HG02943 (cell line): ENCODE results near the gene CCL5.

ENCODE experiments used
- ATAC-seq: cut with Tn5 transposase; IDR thresholded peaks from one replicate; pipeline ENCODE4 v1.9.1; 2021; ENCODE audit warnings: mild to moderate bottlenecking, low read depth, moderate library complexity; ENCODE audit not compliant: unreplicated experiment

Gene CCL5

DNA sequence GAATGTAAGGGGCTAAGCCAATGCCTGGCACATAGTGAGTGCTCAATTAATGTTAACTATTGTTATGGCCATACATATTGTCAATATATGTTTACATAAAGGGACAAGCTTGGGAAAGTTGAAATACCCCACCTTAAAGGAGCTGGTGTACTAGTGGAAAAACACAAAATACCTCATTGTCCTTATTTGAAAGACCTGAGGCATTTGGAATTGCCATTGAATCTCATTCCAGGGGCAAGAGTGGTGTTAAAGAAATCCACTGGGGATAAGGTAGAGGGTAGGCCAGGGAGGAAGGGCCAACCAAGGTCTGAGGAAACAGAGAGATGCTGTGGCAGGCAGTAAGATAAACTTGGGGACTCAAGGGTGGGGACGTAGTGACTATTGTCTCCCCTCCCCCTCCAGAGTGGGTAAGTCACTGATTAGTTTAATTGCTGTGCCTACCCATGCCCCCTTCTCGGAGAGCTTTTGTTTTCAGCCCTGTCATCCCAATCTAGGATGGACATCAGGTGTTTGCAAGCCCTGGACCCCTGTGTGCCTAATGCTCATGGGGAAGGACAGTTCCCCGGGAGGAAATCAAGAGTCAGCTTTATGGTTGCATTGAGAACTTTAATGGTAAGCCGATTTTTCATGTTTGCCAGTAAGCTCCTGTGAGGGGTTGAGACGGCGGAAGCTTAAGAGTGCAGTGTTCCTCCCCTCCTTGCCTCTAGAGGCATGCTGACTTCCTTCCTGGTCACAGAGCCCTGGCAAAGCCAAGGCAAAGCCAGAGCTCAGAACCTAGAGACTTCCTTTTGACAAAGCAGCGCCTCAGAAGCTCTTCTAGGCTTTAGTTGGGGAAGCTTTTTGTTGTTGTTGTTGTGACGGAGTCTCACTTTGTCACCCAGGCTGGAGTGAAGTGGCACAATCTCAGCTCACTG lies 9.0 kb downstream of the CCL5 start:
- ATAC-seq = no peak

- ATAC-seq = no peak
Observed at GRCh38 chr17:35868737-35869136, 11.4 kb downstream of the CCL5 start, which contains the start of gene HEATR9. TSS of gene HEATR9 (minus strand) at chr17:35868891. CDS start at chr17:35868742, 149 bp downstream.

- no peak for ATAC-seq
Observed at GRCh38 chr17:35867574-35867973, 12.6 kb downstream of the CCL5 start.

DNA sequence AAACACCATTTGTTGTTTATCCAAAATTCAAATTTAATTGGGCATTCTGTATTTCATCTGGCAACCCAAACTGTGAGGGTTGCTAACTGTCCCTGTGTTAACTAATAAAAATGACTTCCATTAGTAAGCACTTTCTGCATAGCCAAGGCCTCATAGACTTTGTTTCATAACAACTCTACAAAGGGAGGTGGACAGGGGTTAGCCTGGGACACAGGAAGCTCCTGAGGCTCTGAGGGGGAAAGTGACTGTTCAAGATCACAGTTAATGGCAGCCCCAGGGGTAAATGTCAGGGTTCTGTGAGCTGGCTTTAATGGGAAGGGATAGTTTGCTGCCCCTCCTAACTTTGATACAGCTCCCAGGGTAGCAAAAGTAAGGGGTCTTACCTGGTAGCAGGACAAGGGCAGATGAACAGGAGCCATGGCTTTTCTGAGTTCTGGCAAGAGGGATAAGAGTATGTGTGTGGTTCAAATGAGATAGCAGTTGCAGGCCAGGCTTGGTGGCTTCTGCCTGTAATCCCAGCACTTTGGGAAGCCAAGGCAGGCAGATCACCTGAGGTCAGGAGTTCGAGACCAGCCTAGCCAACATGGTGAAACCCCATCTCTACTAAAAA lies 13.7 kb downstream of the CCL5 start:
- ATAC-seq = no peak

GRCh38 chr17:35865412-35866340 lies 14.5 kb downstream of the CCL5 start:
- no peak for ATAC-seq

DNA sequence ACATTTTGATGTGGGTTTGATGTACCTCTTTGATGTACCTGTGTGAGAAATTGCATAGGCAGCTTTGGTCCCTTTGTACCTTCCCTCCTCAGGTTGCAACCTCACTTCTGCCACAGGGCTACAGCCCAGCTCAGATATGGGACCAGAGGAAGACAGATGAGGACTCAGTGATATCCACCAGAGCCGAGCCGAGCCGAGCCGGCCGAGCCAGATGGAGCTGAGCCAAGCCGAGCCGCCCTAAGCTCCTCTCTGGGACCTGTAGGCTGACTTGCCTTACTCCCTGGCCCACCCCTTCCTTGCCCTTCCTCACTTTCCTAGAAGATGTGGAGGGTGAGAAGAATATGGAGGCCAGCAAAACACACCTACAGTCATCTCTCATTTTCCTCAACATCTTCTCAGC lies 15.3 kb downstream of the CCL5 start:
- no peak for ATAC-seq

DNA sequence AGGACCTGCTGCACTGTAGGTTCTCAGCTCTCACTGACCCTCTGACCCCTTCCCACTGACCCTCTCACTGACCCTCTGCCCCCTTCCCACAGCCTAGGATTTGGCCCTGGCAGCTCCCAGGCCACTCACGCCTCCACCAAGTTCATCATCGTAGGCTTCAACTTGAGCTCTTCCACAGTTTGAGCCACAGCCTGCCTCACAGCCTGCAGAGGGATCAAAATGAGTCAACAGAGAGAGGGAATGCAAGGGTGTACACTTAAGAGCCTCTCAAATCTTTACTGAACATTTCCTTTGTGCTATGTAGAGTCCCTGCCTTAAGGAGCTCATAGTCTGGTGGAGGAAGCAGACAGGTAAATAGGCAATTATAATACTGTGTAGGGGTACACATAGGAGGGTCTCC lies 23.6 kb downstream of the CCL5 start:
- no peak for ATAC-seq

DNA sequence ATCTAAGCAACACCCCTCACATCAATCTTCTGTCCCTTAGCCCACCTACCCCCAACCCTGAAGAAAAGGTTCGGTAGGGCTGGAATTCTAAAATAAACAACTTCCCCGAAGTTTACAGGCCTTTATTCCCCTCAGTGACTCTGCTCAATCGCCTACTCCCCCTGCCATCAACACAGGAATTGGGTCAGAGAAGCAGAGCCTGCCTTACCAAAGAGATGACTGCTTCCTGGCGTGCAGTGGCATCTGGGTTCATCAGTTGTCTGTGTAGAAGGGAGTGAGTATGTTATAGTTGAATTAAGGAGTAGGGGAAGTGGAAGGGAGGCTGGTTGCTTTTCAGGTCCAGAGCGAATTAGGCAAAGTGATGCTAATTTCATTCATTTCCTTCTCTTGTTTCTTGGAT lies 24.2 kb downstream of the CCL5 start:
- ATAC-seq = no peak

DNA sequence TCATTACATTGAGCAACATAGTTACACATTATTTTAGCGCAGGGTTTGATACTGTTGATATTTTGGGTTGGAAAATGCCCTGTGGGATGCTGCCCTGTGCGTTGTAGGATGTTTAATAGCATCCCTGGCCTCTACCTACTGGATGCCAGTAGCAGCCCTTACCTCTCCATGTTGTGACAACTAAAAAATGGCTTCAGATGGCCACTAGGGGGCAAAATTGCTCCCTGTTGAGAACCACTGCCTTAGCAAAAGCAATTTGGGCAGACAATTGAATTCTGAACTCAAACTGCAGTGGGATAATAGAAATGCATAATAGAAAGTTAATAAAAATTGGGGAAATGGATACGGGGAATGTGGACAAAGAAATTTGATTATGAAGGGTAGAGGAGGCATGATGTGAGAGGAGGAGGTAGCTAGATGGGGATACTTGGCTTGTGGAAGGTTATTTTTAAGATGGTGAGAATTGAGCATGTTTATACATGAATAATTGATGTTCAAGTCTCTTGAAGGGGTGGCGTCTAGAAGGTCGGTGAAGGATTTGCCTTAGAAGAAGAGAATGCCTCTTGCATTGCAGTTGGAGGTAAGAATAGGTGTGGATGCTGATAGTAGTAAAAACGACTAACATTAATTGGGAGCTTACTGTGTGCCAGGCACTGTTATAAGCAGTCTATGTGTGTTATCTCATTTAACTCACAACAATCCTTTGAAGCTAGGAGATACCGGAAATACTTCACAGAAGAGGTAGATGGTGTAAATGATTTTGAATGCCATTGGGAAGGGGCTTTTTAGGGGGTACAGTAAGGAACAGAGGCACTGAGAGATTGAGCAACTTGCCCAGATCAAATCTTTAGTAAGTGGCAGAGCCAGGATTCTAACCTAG lies 30.5 kb downstream of the CCL5 start:
- ATAC-seq = no peak

GRCh38 chr17:35847633-35848373 lies 32.4 kb downstream of the CCL5 start:
- ATAC-seq = no peak

- no peak for ATAC-seq
Observed at GRCh38 chr17:35847006-35847405, 33.2 kb downstream of the CCL5 start.

DNA sequence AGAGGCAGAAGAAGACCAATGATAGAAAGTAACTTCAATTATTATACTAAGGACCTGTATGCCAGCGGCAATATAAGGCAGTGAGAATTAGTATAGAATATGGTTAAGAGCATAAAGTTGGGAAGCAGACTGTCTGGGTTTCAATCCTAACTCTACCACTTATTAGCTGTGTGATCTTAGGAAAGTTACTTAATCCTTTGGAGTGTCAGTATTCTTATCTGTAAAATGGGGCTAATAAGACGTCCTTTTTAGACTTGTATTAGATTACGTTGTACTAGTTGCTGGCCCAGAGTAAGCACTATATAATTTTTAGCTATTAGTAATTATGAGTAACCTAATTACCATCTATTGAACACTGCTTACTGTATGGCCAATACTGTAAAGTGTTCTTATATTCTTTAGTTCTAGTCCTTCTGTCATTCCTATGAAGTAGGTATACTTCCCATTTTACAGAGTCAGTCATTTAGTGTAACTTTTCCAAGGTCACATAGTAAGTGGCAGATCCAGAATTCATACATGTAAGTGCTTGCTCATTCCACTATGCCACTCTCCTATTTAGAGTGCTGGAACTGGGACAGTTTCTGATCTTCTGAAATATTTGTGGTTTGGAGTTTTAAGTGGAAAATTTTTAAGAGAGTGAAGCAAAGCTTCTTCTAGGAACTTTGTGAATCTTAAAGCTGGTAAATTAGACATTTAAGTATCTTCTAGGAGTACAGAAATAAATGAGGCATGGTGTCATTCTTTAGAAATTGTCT lies 33.9 kb downstream of the CCL5 start:
- ATAC-seq = no peak

- ATAC-seq = no peak
Observed at GRCh38 chr17:35844547-35844946, 35.6 kb downstream of the CCL5 start.

GRCh38 chr17:35843698-35844097 lies 36.5 kb downstream of the CCL5 start:
- ATAC-seq = no peak

GRCh38 chr17:35842239-35842638 lies 37.9 kb downstream of the CCL5 start:
- no peak for ATAC-seq

DNA sequence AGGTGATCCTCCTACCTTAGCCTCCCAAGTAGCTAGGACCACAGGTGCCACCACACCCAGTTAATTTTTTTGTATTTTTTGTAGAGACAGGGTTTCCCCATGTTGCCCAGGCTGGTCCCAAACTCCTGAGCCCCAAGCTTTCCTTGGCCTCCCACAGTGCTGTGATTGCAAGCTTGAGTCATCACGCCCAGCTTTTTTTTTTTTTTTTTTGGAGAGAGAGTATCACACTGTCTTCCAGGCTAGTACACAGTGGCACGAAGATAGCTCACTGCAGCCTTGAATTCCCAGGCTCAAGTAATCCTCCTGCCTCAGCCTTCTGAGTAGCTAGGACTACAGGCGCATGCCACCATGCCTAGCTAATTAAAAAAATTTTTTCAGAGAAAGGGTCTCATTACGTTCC lies 38.7 kb downstream of the CCL5 start:
- ATAC-seq = no peak

- ATAC-seq = no peak
Observed at GRCh38 chr17:35841101-35841500, 39.1 kb downstream of the CCL5 start.

- ATAC-seq = no peak
Observed at GRCh38 chr17:35825206-35825605, 55.0 kb downstream of the CCL5 start.
